Inferior parietal cortex (tissue), 1 donor: ENCODE data around the gene C4BPB.

Source experiments
- DNase-seq: peaks from one replicate; pipeline ENCODE4 v3.0.0-alpha.2; 2016; ENCODE audit errors: extremely low spot score

C4BPB gene

GRCh38 chr1:207059881-207060280, 28.8 kb upstream of the C4BPB start:
- DNase-seq, result no peak

- DNase-seq, result no peak
Observed at GRCh38 chr1:207060596-207060995, 28.1 kb upstream of the C4BPB start.

- peak; percentile 40 for DNase-seq
Observed at GRCh38 chr1:207062058-207062457, 26.6 kb upstream of the C4BPB start.

- no peak for DNase-seq
Observed at GRCh38 chr1:207063014-207063413, 25.6 kb upstream of the C4BPB start.

GRCh38 chr1:207064561-207064960, 24.1 kb upstream of the C4BPB start:
- DNase-seq, result no peak

- no peak for DNase-seq
Observed at GRCh38 chr1:207067185-207067584, 21.5 kb upstream of the C4BPB start.

- no peak for DNase-seq
Observed at GRCh38 chr1:207067665-207068064, 21.0 kb upstream of the C4BPB start.

- no peak for DNase-seq
Observed at GRCh38 chr1:207069061-207069460, 19.6 kb upstream of the C4BPB start.

GRCh38 chr1:207069858-207070506, 18.7 kb upstream of the C4BPB start:
- DNase-seq, result no peak

- no peak for DNase-seq
Observed at GRCh38 chr1:207070811-207071210, 17.8 kb upstream of the C4BPB start.

- no peak for DNase-seq
Observed at GRCh38 chr1:207071426-207071825, 17.2 kb upstream of the C4BPB start.

- no peak for DNase-seq
Observed at GRCh38 chr1:207072233-207072632, 16.4 kb upstream of the C4BPB start.

GRCh38 chr1:207073906-207074820, 14.5 kb upstream of the C4BPB start:
- DNase-seq, result no peak

- DNase-seq, result no peak
Observed at GRCh38 chr1:207076181-207076955, 12.3 kb upstream of the C4BPB start.

- DNase-seq, result no peak
Observed at GRCh38 chr1:207077012-207077411, 11.6 kb upstream of the C4BPB start.

- peak; percentile 95 for DNase-seq
Observed at GRCh38 chr1:207077470-207078377, 10.9 kb upstream of the C4BPB start.

- DNase-seq, result no peak
Observed at GRCh38 chr1:207078578-207079132, 10.0 kb upstream of the C4BPB start.

GRCh38 chr1:207079706-207080241, 8.9 kb upstream of the C4BPB start:
- DNase-seq, result no peak

GRCh38 chr1:207081088-207081487, 7.6 kb upstream of the C4BPB start:
- no peak for DNase-seq

- DNase-seq, result no peak
Observed at GRCh38 chr1:207081806-207082205, 6.9 kb upstream of the C4BPB start.

- no peak for DNase-seq
Observed at GRCh38 chr1:207084232-207084631, 4.4 kb upstream of the C4BPB start.
